DND-41 (cell line): ENCODE measurements around the gene CHN2.

ENCODE experiments used
- ATAC-seq: fragments of 200-7000 bp; cut with Tn5 transposase; 3 replicates; pipeline ENCODE4 v1.9.1; 2021; ENCODE audit warnings: low read depth; ENCODE audit not compliant: insufficient read depth
- DNase-seq: peaks from one replicate; pipeline ENCODE4 v3.0.0-alpha.2; 2020
- H2AFZ ChIP-seq: 2 replicates; pipeline ENCODE4 v1.6.0; 2012; ENCODE audit warnings: low read depth, low read length
- H3K27ac ChIP-seq: 2 replicates; pipeline ENCODE4 v1.5.1; 2012; ENCODE audit warnings: low read length, inconsistent platforms
- H3K27me3 ChIP-seq: fragments of 200-600 bp; sonication (generic); 2 replicates; pipeline ENCODE4 v1.6.0; 2012; ENCODE audit warnings: low read length, mild to moderate bottlenecking, inconsistent platforms; ENCODE audit not compliant: insufficient read depth, poor library complexity
- H3K36me3 ChIP-seq: 2 replicates; pipeline ENCODE4 v1.5.1; 2012; ENCODE audit warnings: low read length, inconsistent platforms; ENCODE audit not compliant: insufficient read depth
- H3K4me1 ChIP-seq: 2 replicates; pipeline ENCODE4 v1.5.1; 2012; ENCODE audit warnings: mild to moderate bottlenecking, low read length; ENCODE audit not compliant: insufficient read depth
- H3K4me2 ChIP-seq: 2 replicates; pipeline ENCODE4 v1.6.0; 2012; ENCODE audit warnings: mild to moderate bottlenecking, moderate library complexity, low read length, inconsistent platforms; ENCODE audit not compliant: insufficient read depth
- H3K4me3 ChIP-seq, 2 experiments: fragments of 200-600 bp in 1 of 2; shearing (Covaris generic) in 1 of 2; 2 replicates each; pipeline ENCODE4 v1.5.1; 2012 to 2016; ENCODE audit warnings: inconsistent platforms in 2 of 2, low read length in 2 of 2, mild to moderate bottlenecking in 2 of 2, low read depth in 1 of 2, moderate library complexity in 1 of 2
- H3K79me2 ChIP-seq: 2 replicates; pipeline ENCODE4 v1.6.0; 2012; ENCODE audit warnings: low read length, inconsistent platforms; ENCODE audit not compliant: insufficient read depth
- H3K9ac ChIP-seq: 2 replicates; pipeline ENCODE4 v1.6.0; 2012; ENCODE audit warnings: low read depth, mild to moderate bottlenecking, inconsistent platforms, low read length, moderate library complexity
- H3K9me3 ChIP-seq: 2 replicates; pipeline ENCODE4 v1.5.1; 2012; ENCODE audit warnings: low read length, moderate library complexity, mild to moderate bottlenecking, inconsistent platforms; ENCODE audit not compliant: insufficient read depth, severe bottlenecking
- H4K20me1 ChIP-seq: 2 replicates; pipeline ENCODE4 v1.6.0; 2012; ENCODE audit warnings: low read length; ENCODE audit not compliant: insufficient read depth
- EZH2 ChIP-seq: IDR thresholded peaks from 3 replicates; pipeline ENCODE4 v1.6.1; 2012; ENCODE audit warnings: borderline replicate concordance, low read depth, mild to moderate bottlenecking, moderate library complexity, low read length, inconsistent platforms; ENCODE audit not compliant: severe bottlenecking
- TF ChIP-seq, protein P1 (sequence below): IDR thresholded peaks from 2 replicates; pipeline ENCODE4 v1.5.1; 2012; ENCODE audit warnings: borderline replicate concordance, low read length, moderate library complexity, mild to moderate bottlenecking; ENCODE audit not compliant: poor library complexity, severe bottlenecking; ENCODE audit errors: extremely low read depth

Gene CHN2

DNA sequence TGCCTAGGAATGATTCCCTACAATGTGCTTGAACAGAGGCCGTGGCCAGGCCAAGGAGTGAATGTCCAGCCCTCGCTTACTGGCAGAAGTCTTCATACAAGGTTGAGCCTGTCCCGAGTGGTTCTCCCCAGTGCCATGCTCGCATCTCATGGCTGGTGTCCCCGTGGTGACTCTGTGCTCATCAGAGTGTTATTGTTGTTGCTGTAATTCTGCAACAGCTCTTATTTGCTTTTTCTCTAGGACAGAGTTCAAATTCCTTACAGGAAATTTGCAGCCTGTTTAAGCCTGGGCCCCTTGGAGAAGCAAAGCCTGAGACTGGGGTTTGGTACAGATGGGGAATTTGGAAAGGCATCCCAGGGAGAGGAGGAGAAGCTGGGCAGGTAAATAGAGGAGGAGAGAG, 211.3 kb downstream of the CHN2 start:
- Histone ChIP-seq H3K9ac (no peak overlapping the region), H3K4me1 (no peaks in the 10 kb centered on the region), H3K27me3 (no peaks in the 10 kb centered on the region), H3K4me2 (no peak overlapping the region), H3K9me3 (no peaks in the 10 kb centered on the region), H3K36me3 (no peaks in the 10 kb centered on the region), H2AFZ (no peak overlapping the region), H3K79me2 (no peaks in the 10 kb centered on the region), H4K20me1 (no peaks in the 10 kb centered on the region), H3K27ac (no peak overlapping the region), H3K4me3 (no peak overlapping the region)
- no peak for TF ChIP-seq EZH2
- no peak for DNase-seq
- ATAC-seq, result no peak

DNA sequence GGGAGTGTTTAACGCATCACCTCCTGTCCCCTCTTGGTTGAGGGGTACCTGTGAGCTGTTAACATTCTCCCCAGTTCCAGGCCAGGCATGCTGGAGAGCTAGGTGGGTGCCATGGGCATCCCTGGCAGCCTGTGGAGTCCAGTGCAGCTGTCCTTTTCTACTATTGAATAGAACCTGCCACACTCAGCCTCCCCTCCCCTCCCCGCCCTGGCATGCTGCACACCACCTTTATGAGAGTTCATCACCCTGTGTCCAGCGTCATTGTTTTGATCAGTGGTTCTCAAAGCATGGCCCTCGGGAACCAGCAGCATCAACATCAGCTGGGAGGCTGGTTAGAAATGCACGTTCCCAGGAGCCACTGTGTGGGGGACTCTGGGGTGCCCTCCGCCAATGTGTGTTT, 211.8 kb downstream of the CHN2 start:
- Histone ChIP-seq H3K27me3 (no peaks in the 10 kb centered on the region), H3K27ac (no peak overlapping the region), H3K4me1 (no peaks in the 10 kb centered on the region), H3K4me3 (no peak overlapping the region), H3K9me3 (no peaks in the 10 kb centered on the region), H2AFZ (no peak overlapping the region), H4K20me1 (no peaks in the 10 kb centered on the region), H3K36me3 (no peaks in the 10 kb centered on the region), H3K9ac (no peak overlapping the region), H3K79me2 (no peaks in the 10 kb centered on the region), H3K4me2 (no peak overlapping the region)
- no peak for DNase-seq
- no peak for TF ChIP-seq EZH2
- TF ChIP-seq, protein P1, sequence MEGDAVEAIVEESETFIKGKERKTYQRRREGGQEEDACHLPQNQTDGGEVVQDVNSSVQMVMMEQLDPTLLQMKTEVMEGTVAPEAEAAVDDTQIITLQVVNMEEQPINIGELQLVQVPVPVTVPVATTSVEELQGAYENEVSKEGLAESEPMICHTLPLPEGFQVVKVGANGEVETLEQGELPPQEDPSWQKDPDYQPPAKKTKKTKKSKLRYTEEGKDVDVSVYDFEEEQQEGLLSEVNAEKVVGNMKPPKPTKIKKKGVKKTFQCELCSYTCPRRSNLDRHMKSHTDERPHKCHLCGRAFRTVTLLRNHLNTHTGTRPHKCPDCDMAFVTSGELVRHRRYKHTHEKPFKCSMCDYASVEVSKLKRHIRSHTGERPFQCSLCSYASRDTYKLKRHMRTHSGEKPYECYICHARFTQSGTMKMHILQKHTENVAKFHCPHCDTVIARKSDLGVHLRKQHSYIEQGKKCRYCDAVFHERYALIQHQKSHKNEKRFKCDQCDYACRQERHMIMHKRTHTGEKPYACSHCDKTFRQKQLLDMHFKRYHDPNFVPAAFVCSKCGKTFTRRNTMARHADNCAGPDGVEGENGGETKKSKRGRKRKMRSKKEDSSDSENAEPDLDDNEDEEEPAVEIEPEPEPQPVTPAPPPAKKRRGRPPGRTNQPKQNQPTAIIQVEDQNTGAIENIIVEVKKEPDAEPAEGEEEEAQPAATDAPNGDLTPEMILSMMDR, result no peak
- no peak for ATAC-seq

DNA sequence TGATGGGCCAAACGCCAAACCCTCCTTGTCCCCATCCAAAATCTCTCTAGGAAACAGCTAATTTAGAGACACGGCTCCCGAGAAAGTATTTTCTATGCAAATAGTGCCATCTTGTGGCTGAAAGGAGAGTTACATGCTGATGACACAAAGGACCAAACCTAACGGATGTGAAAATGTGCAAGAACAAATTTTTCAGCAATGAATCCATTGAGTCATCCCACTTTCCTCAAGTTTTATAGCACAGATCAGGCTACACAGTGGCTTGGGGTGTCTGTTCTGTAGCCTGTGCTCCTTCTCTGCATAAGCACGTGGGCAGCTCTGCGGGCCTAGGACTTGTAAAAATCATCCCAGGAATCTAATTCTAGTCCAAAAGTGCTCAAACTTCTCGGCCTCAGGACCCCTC, 214.3 kb downstream of the CHN2 start:
- Histone ChIP-seq H3K4me2 (no peak overlapping the region), H4K20me1 (no peaks in the 10 kb centered on the region), H3K27ac (no peak overlapping the region), H3K4me1 (no peaks in the 10 kb centered on the region), H3K27me3 (no peaks in the 10 kb centered on the region), H3K36me3 (no peaks in the 10 kb centered on the region), H3K9ac (no peak overlapping the region), H2AFZ (no peak overlapping the region), H3K4me3 (no peak overlapping the region), H3K79me2 (no peaks in the 10 kb centered on the region), H3K9me3 (no peaks in the 10 kb centered on the region)
- ATAC-seq (peak; percentile 85), DNase-seq (peak; percentile 65)
- no peak for TF ChIP-seq EZH2
- TF ChIP-seq, protein P1, result peak; percentile 91

DNA sequence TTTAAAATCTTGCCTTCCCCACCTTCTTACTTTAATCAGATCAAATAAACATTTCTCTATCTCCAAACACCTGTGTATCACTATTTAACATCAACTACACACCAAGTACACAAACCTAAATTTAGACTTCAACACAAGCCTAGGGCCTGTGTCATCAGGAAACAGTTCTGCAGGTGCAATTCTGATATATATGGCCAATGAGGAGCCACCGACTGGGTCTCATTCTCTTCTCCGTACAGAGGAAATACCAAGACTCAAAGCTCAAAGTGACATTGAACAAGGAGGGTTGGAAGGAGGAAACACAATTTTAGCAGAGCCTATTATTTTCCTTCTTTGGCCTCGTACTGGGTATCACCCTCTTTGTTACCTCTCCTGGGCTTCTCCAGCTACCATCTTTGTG, 216.4 kb downstream of the CHN2 start:
- H3K4me1 ChIP-seq, result no peaks in the 10 kb centered on the region
- no peaks in the 10 kb centered on the region for H3K36me3 ChIP-seq
- no peak overlapping the region for H2AFZ ChIP-seq
- DNase-seq (no peak), ATAC-seq (no peak)
- no peak overlapping the region for H3K27ac ChIP-seq
- H3K4me3 ChIP-seq, result no peak overlapping the region
- H3K9me3 ChIP-seq, result no peaks in the 10 kb centered on the region
- H3K9ac ChIP-seq, result no peak overlapping the region
- TF ChIP-seq, protein P1, result no peak
- no peak for TF ChIP-seq EZH2
- H3K4me2 ChIP-seq, result no peak overlapping the region
- no peaks in the 10 kb centered on the region for H4K20me1 ChIP-seq
- H3K79me2 ChIP-seq, result no peaks in the 10 kb centered on the region
- no peaks in the 10 kb centered on the region for H3K27me3 ChIP-seq
